OCI-M2 (cell line): Measurements from ENCODE around the gene RUSC1.
A peak's percentile ranks its signal among the peaks of the same experiment; 100 is the strongest.
"Not testable (repeated sequence)": the region's sequence is repeated elsewhere in the genome, so short reads cannot be mapped to it uniquely, and the experiment has no call there.

Source experiments
- DNase-seq: peaks from one replicate; lab custom pipeline; 2025; ENCODE audit not compliant: unreplicated experiment; lab: John Stamatoyannopoulos, UW

Gene RUSC1

DNA sequence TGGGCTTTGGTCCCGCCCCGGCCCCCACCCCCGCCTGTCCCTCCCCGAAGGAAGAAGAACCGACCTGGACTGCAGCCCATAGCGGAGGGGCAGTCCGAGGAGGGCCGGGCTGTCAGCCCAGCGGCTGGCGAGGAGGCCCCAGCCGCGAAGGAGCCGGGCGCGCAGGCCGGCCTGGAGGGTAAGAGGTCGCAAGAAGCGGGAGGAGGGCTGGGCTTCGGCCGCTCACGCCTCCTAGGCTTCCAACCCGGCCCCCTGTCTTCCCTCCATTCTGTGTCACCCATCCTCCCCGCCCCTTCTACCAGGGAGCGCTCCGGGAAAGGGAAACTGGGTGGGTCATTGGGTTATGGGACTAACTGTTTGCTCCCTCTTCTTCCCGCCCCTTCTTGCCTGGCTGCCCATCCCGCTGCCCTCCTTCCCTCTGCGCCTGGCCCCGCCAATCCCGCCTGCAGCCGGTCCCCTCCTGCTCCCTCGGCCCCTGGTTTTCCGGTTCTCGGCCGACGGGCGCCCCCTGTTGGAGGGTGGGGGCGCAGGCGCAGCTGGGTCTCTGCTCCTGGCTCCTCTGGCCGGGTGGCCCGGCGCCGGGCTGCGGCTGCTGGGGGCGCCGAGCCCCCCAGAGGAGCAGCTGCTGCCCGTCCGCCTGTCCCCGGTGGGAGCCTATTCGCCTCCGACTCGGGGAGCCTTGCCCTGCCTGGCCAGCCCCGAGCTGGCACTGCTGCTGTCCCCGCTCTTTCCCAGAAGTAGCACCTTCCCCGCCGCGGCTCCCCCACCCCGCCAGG, 2.4 kb downstream of the RUSC1 start:
- DNase-seq: peak; percentile 89

DNA sequence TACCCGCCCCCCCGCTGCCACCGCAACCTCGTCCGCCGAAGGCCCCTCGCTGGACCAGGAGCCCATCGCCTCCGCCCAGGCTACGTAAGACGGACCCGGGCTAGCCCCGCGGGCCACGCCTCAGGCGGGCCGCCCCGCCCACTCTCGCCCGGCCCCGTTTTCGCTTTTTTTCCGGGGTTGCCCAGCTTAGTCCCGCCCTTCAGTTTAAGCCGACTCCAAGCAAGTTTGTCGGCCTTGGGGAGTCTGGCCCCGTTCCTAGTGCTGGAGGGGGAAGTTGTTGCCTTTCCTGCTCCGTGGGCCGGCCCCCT, 3.0 kb downstream of the RUSC1 start:
- peak; percentile 39 for DNase-seq

DNA sequence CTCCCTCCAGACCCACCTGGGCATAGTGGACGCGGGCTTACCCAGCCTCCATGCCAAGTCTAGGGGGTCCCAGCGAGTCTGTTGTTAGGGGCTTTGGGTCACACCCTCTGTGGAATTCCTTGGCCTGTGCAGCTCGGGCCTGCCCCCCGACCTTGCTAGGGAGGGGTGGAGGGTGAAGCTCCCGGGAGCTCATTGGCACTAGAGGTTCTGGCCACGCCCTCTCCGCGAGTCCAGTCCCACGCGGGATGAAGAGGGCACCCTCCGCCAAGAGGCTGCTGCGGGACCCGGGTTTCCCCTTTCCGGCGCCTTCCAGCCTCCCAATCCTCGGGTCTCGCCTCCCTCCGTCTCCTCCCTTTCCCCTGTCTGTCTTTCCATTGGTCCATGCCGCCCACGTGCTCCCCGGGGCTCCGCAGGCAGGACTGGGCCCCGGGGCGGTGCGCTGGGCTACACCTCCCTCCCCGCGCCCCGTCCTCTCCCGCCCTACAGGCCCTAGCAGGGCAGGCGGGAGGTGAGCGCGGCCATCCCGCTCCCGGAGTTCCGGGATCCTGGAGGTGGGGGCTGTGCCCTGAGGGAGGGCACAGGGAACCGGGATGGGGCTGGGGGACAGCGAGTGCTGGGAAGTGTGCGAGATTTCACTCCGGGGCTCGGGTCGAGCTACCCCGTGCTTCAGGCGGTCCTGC, 3.5 kb downstream of the RUSC1 start:
- peak; percentile 64 for DNase-seq

DNA sequence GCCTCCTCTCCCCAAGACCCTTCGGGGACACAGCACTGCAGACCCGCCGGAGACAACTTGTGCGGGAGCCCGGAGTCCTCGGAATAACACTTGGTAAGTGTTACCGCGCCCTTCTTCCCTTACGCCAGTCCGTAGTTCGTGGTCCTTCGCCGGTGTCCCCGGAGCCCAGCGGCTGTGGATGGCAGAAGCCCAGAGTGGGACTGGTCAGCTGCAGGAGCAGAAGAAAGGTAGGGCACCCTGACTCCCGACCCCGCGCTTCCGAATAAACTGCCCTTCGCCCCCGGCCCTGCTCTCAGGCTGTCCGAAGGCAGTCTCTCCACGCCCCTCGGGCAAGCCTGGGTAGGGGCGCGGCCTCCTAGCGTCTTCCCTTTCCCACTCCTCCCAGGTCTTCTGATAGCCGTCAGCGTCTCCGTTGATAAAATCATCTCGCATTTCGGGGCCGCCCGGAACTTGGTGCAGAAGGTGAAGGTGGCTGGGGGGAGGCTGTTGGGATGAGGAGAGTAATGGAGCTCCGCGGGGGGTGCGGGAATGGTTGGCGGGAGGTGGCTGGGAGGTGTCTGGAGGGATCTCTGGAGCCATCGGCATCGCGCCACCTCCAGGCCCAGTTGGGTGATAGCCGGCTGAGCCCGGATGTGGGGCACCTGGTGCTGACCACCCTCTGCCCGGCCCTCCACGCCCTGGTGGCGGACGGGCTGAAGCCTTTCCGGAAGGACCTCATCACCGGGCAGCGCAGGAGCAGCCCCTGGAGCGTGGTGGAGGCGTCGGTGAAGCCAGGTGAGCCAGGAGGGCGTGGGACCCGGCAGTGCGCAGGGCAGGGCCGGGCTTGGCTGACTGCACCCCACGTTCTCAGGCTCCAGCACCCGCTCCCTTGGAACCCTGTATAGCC, 4.3 kb downstream of the RUSC1 start:
- DNase-seq: no peak

DNA sequence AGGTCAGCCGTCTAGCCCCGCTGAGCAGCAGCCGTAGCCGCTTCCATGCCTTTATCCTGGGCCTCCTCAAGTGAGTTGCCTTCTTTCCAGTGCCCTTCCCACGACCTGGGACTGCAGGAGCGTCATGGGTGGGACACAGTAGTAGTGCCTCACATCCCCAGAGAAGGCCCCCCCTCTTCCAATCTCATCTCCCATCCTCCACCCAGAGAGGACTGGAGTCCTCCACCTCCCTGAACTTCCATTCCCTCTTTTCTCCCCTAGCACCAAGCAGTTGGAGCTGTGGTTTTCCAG, 4.9 kb downstream of the RUSC1 start:
- DNase-seq: no peak

DNA sequence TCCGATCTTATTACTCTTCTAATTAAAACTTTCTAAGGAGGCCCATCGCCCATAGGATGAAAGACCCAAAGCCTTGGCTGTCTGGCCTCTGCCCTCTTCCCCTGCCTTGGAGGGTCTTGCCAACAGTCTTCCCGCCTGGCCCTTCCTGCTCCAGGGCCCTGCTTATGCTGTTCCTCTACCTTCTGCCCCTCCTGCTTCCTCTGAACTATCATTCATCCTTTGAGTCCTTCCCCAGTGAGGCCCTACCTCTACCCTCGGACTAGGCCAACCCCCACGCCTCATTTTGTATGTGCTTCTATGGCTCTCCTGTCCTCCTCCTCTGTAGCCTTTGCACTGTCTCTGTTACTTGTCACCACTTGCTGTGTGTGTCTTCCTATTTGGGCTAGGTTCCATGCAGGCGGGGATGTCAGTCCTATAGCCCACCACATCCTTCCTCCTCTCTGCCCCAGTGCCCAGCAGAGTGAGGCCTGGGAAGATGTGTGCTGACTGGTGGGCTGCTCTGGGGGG, 5.4 kb downstream of the RUSC1 start:
- no peak for DNase-seq

DNA sequence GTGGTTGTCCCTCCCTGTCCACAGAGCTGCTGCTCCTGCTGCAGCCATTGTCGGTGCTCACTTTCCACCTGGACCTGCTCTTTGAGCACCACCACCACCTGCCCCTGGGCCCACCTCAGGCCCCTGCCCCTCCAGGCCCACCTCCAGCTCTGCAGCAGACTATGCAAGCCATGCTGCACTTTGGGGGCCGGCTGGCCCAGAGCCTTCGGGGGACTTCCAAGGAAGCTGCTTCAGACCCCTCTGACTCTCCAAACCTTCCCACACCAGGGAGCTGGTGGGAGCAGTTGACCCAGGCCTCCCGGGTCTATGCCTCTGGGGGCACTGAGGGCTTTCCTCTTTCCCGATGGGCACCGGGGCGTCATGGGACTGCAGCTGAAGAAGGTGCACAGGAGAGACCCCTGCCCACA, 5.9 kb downstream of the RUSC1 start:
- DNase-seq: no peak

DNA sequence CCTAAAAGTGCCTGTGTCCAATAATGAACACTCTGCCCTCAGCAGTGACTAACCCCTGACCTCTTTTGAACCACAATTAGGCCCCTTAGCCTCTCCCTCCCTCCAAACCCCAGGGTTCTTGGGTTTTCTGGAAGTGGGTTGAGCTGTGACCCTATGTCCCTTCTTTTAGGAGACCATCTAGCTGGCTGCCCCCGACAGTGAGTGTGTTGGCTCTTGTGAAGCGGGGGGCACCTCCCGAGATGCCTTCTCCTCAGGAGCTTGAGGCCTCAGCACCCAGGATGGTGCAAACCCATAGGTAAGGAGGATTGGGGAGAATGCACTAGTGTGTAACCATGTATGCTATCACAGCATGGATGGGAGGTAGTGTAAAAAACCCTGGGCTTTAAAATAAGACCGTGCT, 7.3 kb downstream of the RUSC1 start:
- no peak for DNase-seq

DNA sequence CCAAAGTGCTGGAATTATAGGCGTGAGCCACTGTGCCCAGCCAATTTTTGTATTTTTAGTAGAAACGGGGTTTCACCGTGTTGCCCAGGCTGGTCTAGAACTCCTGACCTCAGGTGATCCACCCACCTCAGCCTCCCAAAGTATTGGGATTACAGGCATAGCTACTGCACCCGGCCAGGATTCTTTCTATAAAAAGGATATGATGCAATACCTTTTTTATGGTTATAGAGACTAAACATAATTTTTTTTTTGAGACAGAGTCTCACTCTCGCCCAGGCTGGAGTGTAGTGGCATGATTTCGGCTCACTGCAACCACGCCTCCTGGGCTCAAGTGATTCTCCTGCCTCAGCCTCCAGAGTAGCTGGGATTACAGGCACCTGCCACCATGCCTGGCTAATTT, 8.2 kb downstream of the RUSC1 start:
- not testable (repeated sequence) for DNase-seq

DNA sequence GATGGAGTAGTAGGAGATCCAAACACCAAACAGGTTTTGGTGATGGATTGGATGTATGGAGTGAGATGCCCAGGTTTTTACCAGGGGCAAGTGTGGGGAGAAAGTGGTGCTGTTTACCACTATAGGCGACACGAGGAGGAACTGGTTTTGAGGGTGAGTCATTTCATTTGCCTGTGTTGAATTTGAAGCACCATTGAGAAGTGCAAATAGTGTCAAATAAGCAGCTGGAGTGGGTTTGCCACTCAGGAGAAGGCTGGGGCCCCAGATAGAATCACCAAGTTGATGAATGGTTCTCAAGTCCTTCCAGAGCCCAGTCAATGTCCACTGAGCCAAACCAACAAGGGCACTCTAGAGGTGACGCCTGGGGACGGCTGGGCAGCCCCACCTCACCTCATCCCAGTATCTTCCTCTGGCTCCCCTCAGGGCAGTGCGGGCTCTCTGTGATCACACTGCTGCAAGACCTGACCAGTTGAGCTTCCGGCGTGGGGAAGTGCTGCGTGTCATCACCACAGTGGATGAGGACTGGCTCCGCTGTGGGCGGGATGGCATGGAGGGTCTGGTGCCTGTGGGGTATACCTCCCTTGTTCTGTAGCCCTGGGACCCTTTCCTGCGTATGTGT, 9.4 kb downstream of the RUSC1 start:
- DNase-seq: no peak

DNA sequence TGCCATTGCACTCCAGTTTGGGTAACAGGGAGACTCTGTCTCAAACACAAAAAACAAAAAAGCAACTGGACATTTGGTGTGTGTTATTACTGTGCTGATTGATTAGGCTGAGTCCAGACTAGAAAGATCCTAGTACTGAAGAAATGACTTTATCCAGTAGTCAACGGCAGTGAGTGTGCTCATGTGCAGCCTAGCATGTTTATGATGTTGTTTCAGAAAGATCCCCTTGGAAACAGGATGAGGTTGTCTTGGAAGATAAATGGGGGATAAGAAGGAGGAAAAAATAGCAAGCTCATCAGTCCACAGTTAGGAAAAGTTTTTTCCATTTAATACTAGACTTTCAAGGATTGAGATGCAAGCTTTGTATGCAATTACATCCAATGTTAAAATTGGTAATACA, 14.3 kb downstream of the RUSC1 start:
- no peak for DNase-seq

DNA sequence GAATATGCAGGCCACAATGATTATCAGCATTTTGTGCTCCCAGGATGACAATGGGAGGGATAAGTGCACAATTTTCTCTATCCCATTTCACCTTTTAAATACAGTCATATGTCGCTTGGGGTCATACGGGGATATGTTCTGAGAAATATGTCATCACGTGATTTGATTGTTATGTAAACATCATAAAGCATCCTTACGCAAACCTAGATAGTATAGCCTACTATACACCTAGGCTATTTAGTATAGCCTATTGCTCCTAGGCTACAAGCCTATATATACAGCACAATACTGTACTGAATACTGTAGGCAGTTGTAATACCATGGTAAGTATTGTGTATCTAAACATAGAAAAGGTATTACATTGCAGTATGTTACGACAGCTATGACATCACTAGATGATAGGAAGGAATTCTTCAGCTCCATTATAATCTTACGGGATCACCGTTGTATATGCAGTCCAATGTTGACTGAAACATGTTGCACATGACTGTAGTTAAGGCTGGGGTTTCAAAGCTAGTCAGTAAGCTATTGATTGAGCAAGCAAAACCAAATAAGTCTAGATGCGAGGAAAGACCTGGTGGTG, 18.9 kb downstream of the RUSC1 start:
- no peak for DNase-seq

DNA sequence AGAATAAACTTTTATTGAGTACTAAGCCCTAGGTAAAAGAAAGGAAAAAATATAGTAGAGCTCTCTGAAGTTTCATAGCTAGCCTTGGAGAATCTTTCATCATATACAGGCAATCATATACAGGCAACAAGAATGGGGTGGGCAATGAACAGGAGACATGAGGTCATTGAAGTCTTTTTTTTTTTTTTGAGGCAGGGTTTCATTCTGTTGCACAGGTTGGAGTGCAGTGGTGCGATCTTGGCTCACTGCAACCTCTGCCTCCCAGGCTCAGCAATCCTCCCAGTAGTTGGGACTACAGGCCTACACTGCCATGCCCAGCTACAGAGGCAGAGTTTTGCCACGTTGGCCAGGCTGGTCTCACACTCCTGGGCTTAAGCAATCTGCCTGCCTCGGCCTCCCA, 22.1 kb downstream of the RUSC1 start:
- no peak for DNase-seq

DNA sequence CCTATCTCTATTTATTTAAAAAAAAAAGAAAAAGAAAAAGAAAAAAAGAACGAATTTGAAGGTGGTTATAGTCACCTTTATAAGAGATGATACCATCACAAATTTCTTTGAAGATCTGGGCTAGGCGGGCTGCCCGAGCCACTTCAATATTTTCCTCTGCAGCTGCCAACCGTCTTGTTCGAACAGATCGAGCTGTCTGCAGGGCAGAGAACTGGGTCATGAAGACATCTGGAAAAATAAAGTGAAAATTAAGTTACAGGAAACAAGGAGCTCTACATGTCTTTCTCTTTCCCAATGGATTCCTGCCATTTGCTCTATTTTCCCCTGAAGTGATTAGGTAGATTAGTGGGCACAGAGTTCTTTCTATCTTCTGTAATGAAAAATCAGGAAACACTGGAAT, 31.9 kb downstream of the RUSC1 start:
- DNase-seq: no peak

DNA sequence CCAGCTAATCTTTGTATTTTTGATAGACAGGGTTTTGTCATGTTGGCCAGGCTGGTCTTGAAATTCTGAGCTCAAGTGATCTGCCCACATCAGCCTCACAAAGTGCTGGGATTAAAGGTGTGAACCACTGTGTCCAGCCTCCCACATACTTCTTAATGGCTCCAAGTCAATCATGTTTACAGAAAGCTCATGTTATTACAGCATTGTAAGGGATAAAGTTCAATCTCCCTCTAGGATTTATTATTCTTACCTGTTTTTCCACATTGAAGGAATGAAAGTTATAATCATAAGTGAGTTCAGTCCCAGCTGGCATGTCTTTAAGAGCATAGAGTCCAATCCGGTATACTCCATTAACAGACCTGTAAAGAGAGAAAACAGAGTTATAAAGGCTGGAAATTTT, 39.4 kb downstream of the RUSC1 start:
- DNase-seq: no peak

DNA sequence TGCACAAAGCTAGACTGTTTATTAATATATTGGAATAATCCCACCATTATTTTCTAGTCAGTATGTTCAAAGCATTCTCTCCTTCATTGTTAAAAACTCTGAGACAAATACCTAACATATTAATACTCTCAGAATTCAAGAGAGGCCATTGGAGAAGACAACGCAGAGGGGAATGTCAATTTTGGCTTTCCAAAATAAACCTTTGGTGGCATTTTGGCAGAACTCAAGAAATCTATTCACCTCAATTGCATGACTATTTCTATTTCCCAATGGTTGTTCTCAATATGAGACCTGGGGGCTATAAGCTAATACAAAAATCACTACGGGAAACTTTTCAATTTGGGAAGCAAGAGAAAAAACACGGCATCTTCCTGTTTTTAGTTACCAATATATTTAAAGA, 58.5 kb downstream of the RUSC1 start:
- DNase-seq: no peak

DNA sequence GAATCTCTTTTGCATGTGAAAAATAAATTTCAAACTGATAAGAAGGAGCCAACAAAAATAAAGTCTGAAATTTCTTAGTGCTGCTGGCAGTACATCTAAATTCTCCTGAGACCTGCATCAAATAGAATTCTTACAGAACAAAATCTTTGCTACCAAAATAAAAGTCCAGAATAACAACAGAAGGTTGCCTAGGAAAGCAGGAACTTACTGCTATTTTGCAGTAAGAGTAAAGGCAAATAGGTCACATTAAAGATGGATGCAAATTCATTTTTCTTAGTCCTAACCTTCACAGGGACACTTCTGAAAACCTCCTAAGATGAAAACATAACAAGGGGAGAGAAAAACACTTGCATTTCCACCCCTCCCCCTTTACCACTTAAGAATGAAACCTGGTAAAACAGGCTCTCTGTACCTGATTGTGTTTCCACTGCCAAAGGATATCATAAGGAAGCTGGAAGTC, 59.0 kb downstream of the RUSC1 start:
- DNase-seq: no peak
